HepG2 (cell line): ENCODE measurements around the gene TXNL4A. TPM values are rescaled to one million over a fixed set of nuclear protein-coding genes. Genes with fewer than 3 reads are reported as not detected.

Experiments
- ELF1 ChIP-seq: sonication (generic); formaldehyde crosslinking; IDR thresholded peaks from 2 replicates; pipeline ENCODE4 v1.4.0; 2020; ENCODE audit warnings: missing genetic modification reagents
- HES4 ChIP-seq: sonication (generic); formaldehyde crosslinking; IDR thresholded peaks from 2 replicates; pipeline ENCODE4 v1.9.0; 2021; ENCODE audit warnings: mild to moderate bottlenecking, missing genetic modification reagents, borderline replicate concordance
- KDM5A ChIP-seq: fragments of 200-600 bp; sonication (generic); IDR thresholded peaks from 2 replicates; pipeline ENCODE4 v1.7.0; 2018; ENCODE audit warnings: antibody characterized with exemption, mild to moderate bottlenecking, low read length, borderline replicate concordance
- MAF1 ChIP-seq: sonication (generic); formaldehyde crosslinking; IDR thresholded peaks from 2 replicates; pipeline ENCODE4 v1.5.0; 2020; ENCODE audit warnings: missing genetic modification reagents, borderline replicate concordance
- NFRKB ChIP-seq: fragments of 450-650 bp; IDR thresholded peaks from 2 replicates; pipeline ENCODE4 v1.6.1; 2017
- PAX8 ChIP-seq: sonication (generic); formaldehyde crosslinking; IDR thresholded peaks from 2 replicates; pipeline ENCODE4 v1.8.0; 2022; ENCODE audit warnings: mild to moderate bottlenecking, missing genetic modification reagents, borderline replicate concordance
- RBM39 ChIP-seq: fragments of 200-400 bp; formaldehyde crosslinking; IDR thresholded peaks from one replicate; pipeline ENCODE4 v1.6.1; 2018; ENCODE audit warnings: antibody characterized with exemption, mild to moderate bottlenecking, low read depth, low read length; ENCODE audit not compliant: poor library complexity, severe bottlenecking
- SMARCC2 ChIP-seq: fragments of 450-650 bp; IDR thresholded peaks from 2 replicates; pipeline ENCODE4 v1.6.1; 2017; ENCODE audit warnings: antibody characterized with exemption, mild to moderate bottlenecking
- SRF ChIP-seq: IDR thresholded peaks from 2 replicates; pipeline ENCODE4 v1.6.1; 2011; ENCODE audit warnings: mild to moderate bottlenecking, low read depth, low read length, moderate library complexity
- SRSF1 ChIP-seq: fragments of 200-400 bp; formaldehyde crosslinking; optimal IDR thresholded peaks from 2 replicates; pipeline ENCODE3; 2017; ENCODE audit warnings: mild to moderate bottlenecking, low read depth, low read length, moderate library complexity
- ZNF430 ChIP-seq: sonication (generic); formaldehyde crosslinking; IDR thresholded peaks from 2 replicates; pipeline ENCODE4 v1.9.0; 2021; ENCODE audit warnings: mild to moderate bottlenecking, missing genetic modification reagents
- ZNF543 ChIP-seq: sonication (generic); formaldehyde crosslinking; IDR thresholded peaks from 2 replicates; pipeline ENCODE4 v1.4.0; 2020; ENCODE audit warnings: mild to moderate bottlenecking, missing genetic modification reagents
- ZNF660 ChIP-seq: sonication (generic); formaldehyde crosslinking; IDR thresholded peaks from 2 replicates; pipeline ENCODE4 v1.5.1; 2020; ENCODE audit warnings: mild to moderate bottlenecking, low read depth, missing genetic modification reagents, borderline replicate concordance
- ZNF766 ChIP-seq: sonication (generic); formaldehyde crosslinking; IDR thresholded peaks from 2 replicates; pipeline ENCODE4 v1.5.0; 2020; ENCODE audit warnings: missing genetic modification reagents, borderline replicate concordance
- ZNF878 ChIP-seq: sonication (generic); formaldehyde crosslinking; IDR thresholded peaks from 2 replicates; pipeline ENCODE4 v1.8.1; 2023; ENCODE audit warnings: mild to moderate bottlenecking, missing genetic modification reagents, moderate library complexity
- ZSCAN21 ChIP-seq: sonication (generic); formaldehyde crosslinking; IDR thresholded peaks from 2 replicates; pipeline ENCODE4 v1.8.0; 2022; ENCODE audit warnings: mild to moderate bottlenecking, missing genetic modification reagents, moderate library complexity, borderline replicate concordance
- ZSCAN31 ChIP-seq: sonication (generic); formaldehyde crosslinking; IDR thresholded peaks from 2 replicates; pipeline ENCODE4 v1.5.0; 2020; ENCODE audit warnings: low read depth, mild to moderate bottlenecking, missing genetic modification reagents
- polyA plus RNA-seq, 8 experiments: library from polyadenylated mRNA; depleted of rRNA in 3 of 8; stranded (reverse) in 7 of 8; unstranded in 1 of 8; fragments of >200 nt; fragmentation: Illumina TruSeq in 4 of 8; extraction: Trizol in 4 of 8; gene quantifications; 2 replicates each; pipeline versions ENCODE4 v1.2.1 to v1.2.3, GENCODE V29; 2011 to 2016; ENCODE audit warnings: low read depth in 4 of 8, missing spikeins in 1 of 8, mixed read lengths in 1 of 8; ENCODE audit not compliant: insufficient read depth in 1 of 8
- total RNA-seq, 5 experiments: library from RNA; depleted of rRNA; stranded (reverse); fragments of >200 nt; fragmentation: Illumina TruSeq; extraction: Trizol; gene quantifications; 2 replicates each; pipeline ENCODE4 v1.2.3, GENCODE V29; 2016; ENCODE audit warnings: low read depth in 1 of 5
- TF ChIP-seq, protein P1 (sequence below): sonication (generic); formaldehyde crosslinking; IDR thresholded peaks from 2 replicates; pipeline ENCODE4 v1.4.0; 2020; ENCODE audit warnings: missing genetic modification reagents
- TF ChIP-seq, protein P2 (sequence below): sonication (generic); formaldehyde crosslinking; IDR thresholded peaks from 2 replicates; pipeline ENCODE4 v1.9.0; 2021; ENCODE audit warnings: missing genetic modification reagents, borderline replicate concordance
- TF ChIP-seq, protein P3 (sequence below): sonication (generic); formaldehyde crosslinking; IDR thresholded peaks from 2 replicates; pipeline ENCODE4 v1.4.0; 2020; ENCODE audit warnings: missing genetic modification reagents

TXNL4A gene
- total and polyA plus RNA-seq, 2 of the 13 experiments (the other 11 are each of a cell fraction or from before 2014, with no cell fraction given), result 172 to 202 TPM

DNA sequence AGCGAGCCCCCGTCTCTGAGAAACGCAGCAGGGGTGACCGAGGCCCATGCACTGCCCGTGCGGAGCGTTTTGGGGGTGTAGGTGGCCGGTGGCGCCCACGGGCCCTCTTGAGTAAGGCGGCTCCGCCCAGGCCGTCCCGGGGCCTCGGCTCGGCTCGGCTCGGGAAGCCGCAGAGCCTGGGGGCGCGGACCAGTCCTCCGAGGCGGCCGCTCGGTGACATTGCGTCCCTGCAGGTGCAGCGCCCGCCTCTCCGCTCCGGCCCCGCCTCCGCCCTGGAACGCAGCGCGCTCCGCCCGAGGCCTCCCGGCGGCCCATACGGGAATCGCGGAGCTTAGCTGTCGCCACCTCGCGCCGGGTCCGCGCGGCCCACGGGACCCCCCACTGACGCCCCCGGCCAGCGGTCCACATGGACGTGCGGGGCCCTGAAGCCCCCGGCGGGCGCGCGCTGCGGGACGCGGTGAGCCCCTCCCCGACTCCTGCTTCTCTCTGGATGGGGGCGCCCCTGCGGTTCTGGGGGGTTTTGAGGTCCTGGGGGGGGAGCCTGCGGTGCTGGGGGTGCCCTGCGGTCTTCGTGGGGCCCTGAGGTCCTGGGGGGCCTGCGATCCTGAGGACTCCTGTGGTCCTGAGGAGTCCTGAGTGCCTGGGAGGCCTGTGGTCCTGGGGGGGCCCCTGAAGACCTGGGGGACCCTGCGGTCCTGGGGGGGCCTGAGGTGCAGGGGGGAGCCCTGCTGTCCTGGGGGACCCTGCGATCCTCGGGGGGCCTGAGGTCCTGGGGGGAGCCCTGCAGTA, 23.8 kb downstream of the TXNL4A start, which contains the start of gene HSBP1L1 (continued):
- TF ChIP-seq KDM5A, result 0 out of 2 replicates have a peak, but pooled peaks have one; percentile 12
- TF ChIP-seq PAX8, result peak; percentile 56; the same call in 1 of the 2 replicates
- TF ChIP-seq RBM39, result peak; percentile 68
- TF ChIP-seq HES4, result peak; percentile 77; the same call in 1 of the 2 replicates
- no peak for TF ChIP-seq ZNF660 (CRISPR knock-in tag)
- TF ChIP-seq ZNF430 (CRISPR knock-in tag), result no peak
- TF ChIP-seq NFRKB, result no peak
- TF ChIP-seq, protein P1, sequence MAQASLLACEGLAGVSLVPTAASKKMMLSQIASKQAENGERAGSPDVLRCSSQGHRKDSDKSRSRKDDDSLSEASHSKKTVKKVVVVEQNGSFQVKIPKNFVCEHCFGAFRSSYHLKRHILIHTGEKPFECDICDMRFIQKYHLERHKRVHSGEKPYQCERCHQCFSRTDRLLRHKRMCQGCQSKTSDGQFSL (CRISPR knock-in tag), result peak; percentile 83
- no peak for TF ChIP-seq MAF1 (CRISPR knock-in tag)
- no peak for TF ChIP-seq ZSCAN21 (CRISPR knock-in tag)
- no peak for TF ChIP-seq ELF1 (CRISPR knock-in tag)
- peak; percentile 62; the same call in 1 of the 2 replicates for TF ChIP-seq ZNF543
- TF ChIP-seq ZSCAN31 (CRISPR knock-in tag), result peak; percentile 83
- TF ChIP-seq ZNF878 (CRISPR knock-in tag), result no peak; the same call in 1 of the 2 replicates
- TF ChIP-seq SRF, result no peak
- TF ChIP-seq SRSF1, result peak; percentile 91
- TF ChIP-seq, protein P2, sequence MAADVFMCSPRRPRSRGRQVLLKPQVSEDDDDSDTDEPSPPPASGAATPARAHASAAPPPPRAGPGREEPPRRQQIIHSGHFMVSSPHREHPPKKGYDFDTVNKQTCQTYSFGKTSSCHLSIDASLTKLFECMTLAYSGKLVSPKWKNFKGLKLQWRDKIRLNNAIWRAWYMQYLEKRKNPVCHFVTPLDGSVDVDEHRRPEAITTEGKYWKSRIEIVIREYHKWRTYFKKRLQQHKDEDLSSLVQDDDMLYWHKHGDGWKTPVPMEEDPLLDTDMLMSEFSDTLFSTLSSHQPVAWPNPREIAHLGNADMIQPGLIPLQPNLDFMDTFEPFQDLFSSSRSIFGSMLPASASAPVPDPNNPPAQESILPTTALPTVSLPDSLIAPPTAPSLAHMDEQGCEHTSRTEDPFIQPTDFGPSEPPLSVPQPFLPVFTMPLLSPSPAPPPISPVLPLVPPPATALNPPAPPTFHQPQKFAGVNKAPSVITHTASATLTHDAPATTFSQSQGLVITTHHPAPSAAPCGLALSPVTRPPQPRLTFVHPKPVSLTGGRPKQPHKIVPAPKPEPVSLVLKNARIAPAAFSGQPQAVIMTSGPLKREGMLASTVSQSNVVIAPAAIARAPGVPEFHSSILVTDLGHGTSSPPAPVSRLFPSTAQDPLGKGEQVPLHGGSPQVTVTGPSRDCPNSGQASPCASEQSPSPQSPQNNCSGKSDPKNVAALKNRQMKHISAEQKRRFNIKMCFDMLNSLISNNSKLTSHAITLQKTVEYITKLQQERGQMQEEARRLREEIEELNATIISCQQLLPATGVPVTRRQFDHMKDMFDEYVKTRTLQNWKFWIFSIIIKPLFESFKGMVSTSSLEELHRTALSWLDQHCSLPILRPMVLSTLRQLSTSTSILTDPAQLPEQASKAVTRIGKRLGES, result 0 out of 2 replicates have a peak, but pooled peaks have one; percentile 28
- no peak for TF ChIP-seq SMARCC2
- TF ChIP-seq, protein P3, sequence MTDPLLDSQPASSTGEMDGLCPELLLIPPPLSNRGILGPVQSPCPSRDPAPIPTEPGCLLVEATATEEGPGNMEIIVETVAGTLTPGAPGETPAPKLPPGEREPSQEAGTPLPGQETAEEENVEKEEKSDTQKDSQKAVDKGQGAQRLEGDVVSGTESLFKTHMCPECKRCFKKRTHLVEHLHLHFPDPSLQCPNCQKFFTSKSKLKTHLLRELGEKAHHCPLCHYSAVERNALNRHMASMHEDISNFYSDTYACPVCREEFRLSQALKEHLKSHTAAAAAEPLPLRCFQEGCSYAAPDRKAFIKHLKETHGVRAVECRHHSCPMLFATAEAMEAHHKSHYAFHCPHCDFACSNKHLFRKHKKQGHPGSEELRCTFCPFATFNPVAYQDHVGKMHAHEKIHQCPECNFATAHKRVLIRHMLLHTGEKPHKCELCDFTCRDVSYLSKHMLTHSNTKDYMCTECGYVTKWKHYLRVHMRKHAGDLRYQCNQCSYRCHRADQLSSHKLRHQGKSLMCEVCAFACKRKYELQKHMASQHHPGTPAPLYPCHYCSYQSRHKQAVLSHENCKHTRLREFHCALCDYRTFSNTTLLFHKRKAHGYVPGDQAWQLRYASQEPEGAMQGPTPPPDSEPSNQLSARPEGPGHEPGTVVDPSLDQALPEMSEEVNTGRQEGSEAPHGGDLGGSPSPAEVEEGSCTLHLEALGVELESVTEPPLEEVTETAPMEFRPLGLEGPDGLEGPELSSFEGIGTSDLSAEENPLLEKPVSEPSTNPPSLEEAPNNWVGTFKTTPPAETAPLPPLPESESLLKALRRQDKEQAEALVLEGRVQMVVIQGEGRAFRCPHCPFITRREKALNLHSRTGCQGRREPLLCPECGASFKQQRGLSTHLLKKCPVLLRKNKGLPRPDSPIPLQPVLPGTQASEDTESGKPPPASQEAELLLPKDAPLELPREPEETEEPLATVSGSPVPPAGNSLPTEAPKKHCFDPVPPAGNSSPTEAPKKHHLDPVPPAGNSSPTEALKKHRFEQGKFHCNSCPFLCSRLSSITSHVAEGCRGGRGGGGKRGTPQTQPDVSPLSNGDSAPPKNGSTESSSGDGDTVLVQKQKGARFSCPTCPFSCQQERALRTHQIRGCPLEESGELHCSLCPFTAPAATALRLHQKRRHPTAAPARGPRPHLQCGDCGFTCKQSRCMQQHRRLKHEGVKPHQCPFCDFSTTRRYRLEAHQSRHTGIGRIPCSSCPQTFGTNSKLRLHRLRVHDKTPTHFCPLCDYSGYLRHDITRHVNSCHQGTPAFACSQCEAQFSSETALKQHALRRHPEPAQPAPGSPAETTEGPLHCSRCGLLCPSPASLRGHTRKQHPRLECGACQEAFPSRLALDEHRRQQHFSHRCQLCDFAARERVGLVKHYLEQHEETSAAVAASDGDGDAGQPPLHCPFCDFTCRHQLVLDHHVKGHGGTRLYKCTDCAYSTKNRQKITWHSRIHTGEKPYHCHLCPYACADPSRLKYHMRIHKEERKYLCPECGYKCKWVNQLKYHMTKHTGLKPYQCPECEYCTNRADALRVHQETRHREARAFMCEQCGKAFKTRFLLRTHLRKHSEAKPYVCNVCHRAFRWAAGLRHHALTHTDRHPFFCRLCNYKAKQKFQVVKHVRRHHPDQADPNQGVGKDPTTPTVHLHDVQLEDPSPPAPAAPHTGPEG (CRISPR knock-in tag), result no peak
- TF ChIP-seq ZNF766 (CRISPR knock-in tag), result peak; percentile 33; the same call in 1 of the 2 replicates
